Breast epithelium (tissue), 4 donors: ENCODE data around the gene SYNJ2. TPM values are rescaled to one million over a fixed set of nuclear protein-coding genes. Genes with fewer than 3 reads are reported as not detected.

Experiments used
- DNase-seq, 2 donors: peaks; one replicate each; pipeline ENCODE4 v3.0.0-alpha.2; 2019; ENCODE audit warnings: low spot score in 2 of 2
- H3K27ac ChIP-seq, 2 donors: fragments of 200-600 bp; sonication (generic) in 1 of 2; one replicate each; pipeline ENCODE4 v1.5.1; 2016 to 2019; ENCODE audit warnings: mild to moderate bottlenecking in 1 of 2
- H3K27me3 ChIP-seq, 2 donors: fragments of 200-600 bp; sonication (generic) in 1 of 2; one replicate each; pipeline versions ENCODE4 v1.5.1 to v1.6.0; 2017 to 2019; ENCODE audit warnings: control low read depth in 1 of 2, mild to moderate bottlenecking in 1 of 2
- H3K36me3 ChIP-seq: fragments of 200-600 bp; one replicate; pipeline ENCODE4 v1.5.1; 2019
- H3K4me1 ChIP-seq, 2 donors: fragments of 200-600 bp; sonication (generic); one replicate each; pipeline ENCODE4 v1.5.1; 2016 to 2019; ENCODE audit warnings: control low read depth in 1 of 2
- H3K4me3 ChIP-seq, 3 donors: fragments of 200-600 bp; sonication (generic); 1 replicate in 2 of 3; 2 replicates in 1 of 3; pipeline ENCODE4 v1.5.1; 2016 to 2019; ENCODE audit warnings: mild to moderate bottlenecking in 3 of 3, moderate library complexity in 2 of 3
- H3K9me3 ChIP-seq, 2 donors: fragments of 200-600 bp; sonication (generic) in 1 of 2; one replicate each; pipeline ENCODE4 v1.5.1; 2016 to 2019; ENCODE audit warnings: control low read depth in 1 of 2
- POLR2A ChIP-seq: fragments of 450-650 bp; IDR thresholded peaks from one replicate; pipeline ENCODE4 v1.6.1; 2016; ENCODE audit warnings: antibody characterized with exemption, mild to moderate bottlenecking, moderate library complexity
- POLR2AphosphoS5 ChIP-seq, 3 donors: sonication (generic); formaldehyde crosslinking; IDR thresholded peaks; one replicate each; pipeline ENCODE4 v1.6.1; 2017; ENCODE audit warnings: antibody characterized with exemption in 3 of 3
- intact Hi-C: fragments of 100-400 bp; cut with DNase I; formaldehyde crosslinking; loops from one replicate; pipeline ENCODE4 v1.15.1; 2023; ENCODE audit warnings: low total_unique reads
- total RNA-seq, 3 donors: library from RNA; depleted of rRNA; stranded (reverse); fragments of >200 nt; gene quantifications; one replicate each; pipeline ENCODE4 v1.1.0, GENCODE V29; 2016
- TF ChIP-seq, protein P1 (sequence below), 3 donors: fragments of 450-650 bp; IDR thresholded peaks; one replicate each; pipeline ENCODE4 v1.5.1; 2016 to 2017; ENCODE audit warnings: antibody characterized with exemption in 3 of 3, mild to moderate bottlenecking in 3 of 3, moderate library complexity in 3 of 3

Gene SYNJ2
- total RNA-seq, 3 donors from 2014 or later = 3.0 to 20.2 (median 15.7) TPM

DNA sequence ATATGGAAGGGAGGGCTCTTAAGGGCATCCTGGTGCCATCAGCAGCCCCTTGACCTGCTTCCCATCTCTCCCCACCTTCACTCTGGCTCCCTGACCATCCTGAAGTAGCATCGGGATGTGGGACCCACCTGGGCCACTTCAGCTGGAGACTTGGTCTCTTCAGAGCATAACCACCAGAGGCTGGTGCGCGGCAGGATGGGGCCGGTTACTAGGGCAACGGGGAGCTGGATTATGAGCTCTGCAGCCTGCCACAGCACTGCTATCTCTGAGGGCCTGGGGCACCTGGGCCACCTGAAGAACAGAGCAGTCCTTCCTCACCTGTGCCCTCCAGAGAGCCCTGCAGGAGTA lies 79.7 kb downstream of the SYNJ2 start:
- no peak for TF ChIP-seq POLR2A
- no peak for TF ChIP-seq POLR2AphosphoS5 (IDR thresholded peaks at IDR 0.05)
- TF ChIP-seq, protein P1, sequence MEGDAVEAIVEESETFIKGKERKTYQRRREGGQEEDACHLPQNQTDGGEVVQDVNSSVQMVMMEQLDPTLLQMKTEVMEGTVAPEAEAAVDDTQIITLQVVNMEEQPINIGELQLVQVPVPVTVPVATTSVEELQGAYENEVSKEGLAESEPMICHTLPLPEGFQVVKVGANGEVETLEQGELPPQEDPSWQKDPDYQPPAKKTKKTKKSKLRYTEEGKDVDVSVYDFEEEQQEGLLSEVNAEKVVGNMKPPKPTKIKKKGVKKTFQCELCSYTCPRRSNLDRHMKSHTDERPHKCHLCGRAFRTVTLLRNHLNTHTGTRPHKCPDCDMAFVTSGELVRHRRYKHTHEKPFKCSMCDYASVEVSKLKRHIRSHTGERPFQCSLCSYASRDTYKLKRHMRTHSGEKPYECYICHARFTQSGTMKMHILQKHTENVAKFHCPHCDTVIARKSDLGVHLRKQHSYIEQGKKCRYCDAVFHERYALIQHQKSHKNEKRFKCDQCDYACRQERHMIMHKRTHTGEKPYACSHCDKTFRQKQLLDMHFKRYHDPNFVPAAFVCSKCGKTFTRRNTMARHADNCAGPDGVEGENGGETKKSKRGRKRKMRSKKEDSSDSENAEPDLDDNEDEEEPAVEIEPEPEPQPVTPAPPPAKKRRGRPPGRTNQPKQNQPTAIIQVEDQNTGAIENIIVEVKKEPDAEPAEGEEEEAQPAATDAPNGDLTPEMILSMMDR (IDR thresholded peaks at IDR 0.05) = no peak
- no peak for DNase-seq
- H3K27ac ChIP-seq = peak overlapping the region; percentile 96 to 98
- no peak overlapping the region for H3K4me3 ChIP-seq
- no peaks in the 10 kb centered on the region for H3K27me3 ChIP-seq
- intact Hi-C loops = no loop called here
- peaks cover 11 to 16% of the 10 kb centered on the region in 2 donors for H3K4me1 ChIP-seq
- no peaks in the 10 kb centered on the region for H3K36me3 ChIP-seq
- no peaks in the 10 kb centered on the region for H3K9me3 ChIP-seq

DNA sequence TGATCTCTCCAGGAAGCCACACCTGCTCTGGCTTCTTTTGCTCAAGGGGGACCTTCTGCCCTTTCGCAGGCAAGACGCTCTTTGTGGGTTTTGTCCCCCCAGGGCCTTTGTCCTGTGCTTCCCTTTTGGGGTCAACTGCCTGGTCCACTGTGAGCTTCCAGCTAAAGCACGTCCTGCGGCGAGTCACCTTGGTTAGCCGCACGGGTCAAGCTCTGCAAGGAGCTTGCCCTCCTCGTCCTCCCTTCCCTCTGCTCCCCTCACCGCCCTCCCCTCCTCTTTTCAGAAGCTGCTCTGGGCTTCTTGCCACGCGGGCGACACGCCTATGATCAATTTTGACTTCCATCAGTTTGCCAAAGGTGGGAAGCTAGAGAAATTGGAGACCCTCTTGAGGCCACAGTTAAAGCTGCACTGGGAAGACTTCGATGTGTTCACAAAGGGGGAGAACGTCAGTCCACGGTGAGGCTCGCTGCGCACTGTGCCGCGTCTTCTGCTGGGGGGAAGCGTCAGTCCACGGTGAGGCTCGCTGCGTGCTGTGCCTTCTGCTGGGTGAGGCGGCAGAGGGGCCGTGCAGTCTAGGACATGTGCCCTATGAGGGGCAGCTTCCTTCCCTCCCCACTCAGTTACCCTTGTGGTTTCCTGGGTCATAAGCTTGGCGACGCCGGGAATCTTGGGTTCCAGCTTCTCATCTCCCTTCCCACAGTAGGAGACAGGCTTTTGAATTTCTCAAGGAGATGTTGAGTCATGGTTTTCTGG lies 80.2 kb downstream of the SYNJ2 start:
- H3K9me3 ChIP-seq = no peaks in the 10 kb centered on the region
- peaks cover 11 to 16% of the 10 kb centered on the region in 2 donors for H3K4me1 ChIP-seq
- TF ChIP-seq POLR2A = no peak
- no peak for TF ChIP-seq POLR2AphosphoS5 (IDR thresholded peaks at IDR 0.05)
- TF ChIP-seq, protein P1 (IDR thresholded peaks at IDR 0.05) = no peak
- H3K27me3 ChIP-seq = no peaks in the 10 kb centered on the region
- H3K36me3 ChIP-seq = no peaks in the 10 kb centered on the region
- H3K27ac ChIP-seq = peak overlapping the region; percentile 96 to 98
- no peak overlapping the region for H3K4me3 ChIP-seq
- no peak for DNase-seq
- intact Hi-C loops = no loop called here

DNA sequence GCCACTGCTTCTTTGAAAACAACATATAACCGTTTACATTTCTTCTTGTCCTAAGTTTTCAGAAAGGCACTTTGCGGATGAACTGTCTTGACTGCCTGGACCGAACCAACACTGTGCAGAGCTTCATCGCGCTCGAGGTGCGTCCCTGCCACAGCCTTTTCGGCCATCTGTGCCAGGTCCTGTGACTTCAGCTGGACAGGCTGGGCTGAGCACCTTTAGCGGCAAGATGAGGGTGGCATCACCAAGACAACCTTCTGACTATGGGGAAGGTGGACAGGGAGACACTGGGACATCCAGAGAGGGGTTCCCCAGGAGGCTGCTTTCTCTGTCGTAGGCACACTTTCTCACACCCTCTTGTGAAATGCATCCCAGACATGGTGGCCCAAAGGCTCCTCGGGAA lies 82.1 kb downstream of the SYNJ2 start:
- H3K27ac ChIP-seq = no peak overlapping the region
- no peak overlapping the region for H3K4me3 ChIP-seq
- intact Hi-C loops = no loop called here
- H3K4me1 ChIP-seq = peaks cover 11 to 16% of the 10 kb centered on the region in 2 donors
- no peak for DNase-seq
- no peaks in the 10 kb centered on the region for H3K36me3 ChIP-seq
- H3K9me3 ChIP-seq = no peaks in the 10 kb centered on the region
- H3K27me3 ChIP-seq = no peaks in the 10 kb centered on the region
- TF ChIP-seq, protein P1 (IDR thresholded peaks at IDR 0.05) = no peak
- no peak for TF ChIP-seq POLR2A
- TF ChIP-seq POLR2AphosphoS5 (IDR thresholded peaks at IDR 0.05) = no peak

DNA sequence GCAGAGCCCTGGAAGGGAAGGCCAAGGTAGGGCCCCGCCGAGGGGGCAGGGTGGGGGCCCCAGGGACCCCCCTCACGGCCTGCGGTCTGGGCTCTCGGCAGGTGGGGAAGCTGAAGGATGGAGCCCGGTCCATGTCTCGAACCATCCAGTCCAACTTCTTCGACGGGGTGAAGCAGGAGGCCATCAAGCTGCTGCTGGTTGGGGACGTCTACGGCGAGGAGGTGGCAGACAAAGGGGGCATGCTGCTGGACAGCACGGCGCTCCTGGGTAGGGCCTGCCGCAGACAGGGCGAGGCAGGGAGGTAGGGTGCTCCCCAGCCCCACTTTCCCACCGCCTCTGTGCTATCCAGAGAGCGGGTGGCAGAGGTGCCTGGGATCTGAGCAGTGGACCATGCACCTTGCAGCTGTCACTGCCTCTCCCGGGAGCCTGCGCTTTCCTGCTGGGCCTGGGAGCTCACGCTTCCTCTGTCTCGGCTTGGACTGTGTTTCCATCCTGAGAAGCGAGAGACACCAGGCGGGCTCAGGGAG lies 83.1 kb downstream of the SYNJ2 start:
- no peak overlapping the region for H3K4me3 ChIP-seq
- H3K27ac ChIP-seq = no peak overlapping the region
- TF ChIP-seq, protein P1 (IDR thresholded peaks at IDR 0.05) = no peak
- TF ChIP-seq POLR2A (no peak), POLR2AphosphoS5 (IDR thresholded peaks at IDR 0.05) (no peak)
- intact Hi-C loops = no loop called here
- DNase-seq = no peak
- H3K9me3 ChIP-seq = no peaks in the 10 kb centered on the region
- H3K36me3 ChIP-seq = no peaks in the 10 kb centered on the region
- no peaks in the 10 kb centered on the region for H3K27me3 ChIP-seq
- H3K4me1 ChIP-seq = peaks cover 10 to 12% of the 10 kb centered on the region in 2 donors

DNA sequence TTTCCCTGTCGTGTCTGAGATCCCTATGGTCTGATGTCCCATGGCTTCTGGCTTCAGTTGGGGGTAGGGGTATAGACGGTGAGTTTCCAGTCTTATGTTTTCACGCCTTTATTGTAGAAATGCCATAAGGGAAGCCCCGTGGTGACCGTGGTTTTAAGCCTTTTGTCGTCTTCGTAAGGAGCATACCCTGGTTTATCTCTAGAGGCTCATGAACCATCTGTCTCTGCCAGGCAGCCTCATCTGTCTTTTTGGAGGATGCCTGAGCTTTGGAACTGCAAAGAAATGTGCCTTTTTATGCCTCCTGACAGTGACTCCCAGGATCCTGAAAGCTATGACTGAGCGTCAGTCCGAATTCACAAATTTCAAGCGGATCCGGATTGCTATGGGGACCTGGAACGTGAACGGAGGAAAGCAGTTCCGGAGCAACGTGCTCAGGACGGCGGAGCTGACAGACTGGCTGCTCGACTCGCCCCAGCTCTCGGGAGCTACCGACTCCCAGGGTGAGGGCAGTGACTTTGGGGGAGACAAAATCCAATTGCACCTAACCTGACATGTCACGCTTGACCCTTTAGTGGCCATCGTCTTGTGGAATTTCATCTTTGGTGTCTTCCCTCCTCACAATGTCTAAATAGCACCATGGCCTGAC lies 84.6 kb downstream of the SYNJ2 start:
- Histone ChIP-seq H3K9me3 (no peaks in the 10 kb centered on the region), H3K4me3 (no peak overlapping the region), H3K27ac (no peak overlapping the region), H3K36me3 (no peaks in the 10 kb centered on the region), H3K4me1 (peaks cover 0 to under 1% of the 10 kb centered on the region in 2 donors), H3K27me3 (no peaks in the 10 kb centered on the region)
- intact Hi-C loops = no loop called here
- DNase-seq = no peak
- no peak for TF ChIP-seq POLR2AphosphoS5 (IDR thresholded peaks at IDR 0.05)
- TF ChIP-seq, protein P1 (IDR thresholded peaks at IDR 0.05) = no peak
- no peak for TF ChIP-seq POLR2A
